HG02973 (cell line): ENCODE data around the gene TALDO1.

Source experiments
- ATAC-seq: cut with Tn5 transposase; IDR thresholded peaks from one replicate; pipeline ENCODE4 v1.9.1; 2021; ENCODE audit warnings: moderate library complexity; ENCODE audit not compliant: unreplicated experiment

The TALDO1 gene

DNA sequence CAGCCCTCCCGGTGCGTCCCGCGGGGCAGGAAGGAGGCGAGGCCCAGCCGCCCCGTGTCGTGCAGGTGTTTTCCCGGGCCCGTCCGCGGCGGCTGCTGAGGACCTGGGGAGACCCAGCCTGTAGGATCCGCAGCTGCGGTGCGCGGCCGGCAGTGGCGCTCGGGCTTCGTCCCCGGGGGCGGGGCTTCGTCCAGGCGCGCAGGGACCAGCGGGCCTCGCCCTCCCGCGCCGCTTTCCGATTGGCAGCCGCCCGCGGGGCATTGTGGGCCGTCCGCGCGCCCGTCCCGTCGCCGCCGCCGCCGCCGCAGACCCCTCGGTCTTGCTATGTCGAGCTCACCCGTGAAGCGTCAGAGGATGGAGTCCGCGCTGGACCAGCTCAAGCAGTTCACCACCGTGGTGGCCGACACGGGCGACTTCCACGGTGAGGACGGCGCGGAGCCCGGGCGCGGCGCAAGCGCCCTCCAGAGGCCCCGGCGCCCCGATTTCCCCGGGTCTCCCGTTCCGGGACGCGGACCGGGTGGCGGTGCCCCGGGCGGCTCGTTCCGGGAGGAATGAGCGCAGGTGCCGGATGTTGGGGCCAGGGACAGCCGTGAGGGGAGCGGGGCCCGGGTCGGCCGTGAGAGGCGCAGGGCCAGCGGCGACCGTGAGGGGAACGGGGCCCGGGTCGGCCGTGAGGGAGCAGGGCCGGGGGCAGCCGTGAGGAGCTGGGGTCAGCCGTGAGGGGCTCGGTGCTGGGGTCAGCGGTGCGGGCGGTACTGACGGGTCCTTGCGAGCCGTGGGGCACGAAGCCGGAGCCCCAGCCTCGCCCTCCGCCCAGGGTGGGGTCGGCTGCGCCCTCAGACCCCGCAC is at the start of gene TALDO1:
TSS of gene TALDO1 (plus strand) at position 307 of the 849 bp plus-strand sequence. CDS start at position 325, 18 bp downstream.
- ATAC-seq = peak; percentile 78

DNA sequence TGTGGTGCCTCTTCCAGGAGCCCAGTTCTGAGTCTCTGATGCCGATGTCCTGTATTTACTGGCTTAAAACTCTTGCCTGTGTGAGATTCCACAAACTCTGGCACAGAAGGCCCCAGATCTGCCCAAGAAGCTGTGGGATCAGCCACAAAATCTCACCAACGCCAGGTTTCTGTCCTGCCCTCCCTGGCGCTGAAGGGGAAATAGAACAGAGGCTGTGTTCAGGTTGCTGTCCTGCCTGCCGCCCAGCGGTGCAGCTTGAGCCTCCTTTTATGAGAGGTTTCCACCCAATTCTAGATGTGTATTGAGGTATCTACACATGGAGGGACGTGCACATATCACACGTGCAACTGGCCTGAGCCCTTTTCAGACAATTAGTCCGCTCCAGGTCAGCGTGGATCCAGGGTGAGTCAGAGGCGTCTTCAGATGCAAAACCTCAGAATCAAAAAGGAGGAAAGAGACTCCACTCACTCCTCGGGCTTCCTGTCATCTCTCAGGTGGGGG is 49.4 kb upstream of the TALDO1 start:
- ATAC-seq = no peak

DNA sequence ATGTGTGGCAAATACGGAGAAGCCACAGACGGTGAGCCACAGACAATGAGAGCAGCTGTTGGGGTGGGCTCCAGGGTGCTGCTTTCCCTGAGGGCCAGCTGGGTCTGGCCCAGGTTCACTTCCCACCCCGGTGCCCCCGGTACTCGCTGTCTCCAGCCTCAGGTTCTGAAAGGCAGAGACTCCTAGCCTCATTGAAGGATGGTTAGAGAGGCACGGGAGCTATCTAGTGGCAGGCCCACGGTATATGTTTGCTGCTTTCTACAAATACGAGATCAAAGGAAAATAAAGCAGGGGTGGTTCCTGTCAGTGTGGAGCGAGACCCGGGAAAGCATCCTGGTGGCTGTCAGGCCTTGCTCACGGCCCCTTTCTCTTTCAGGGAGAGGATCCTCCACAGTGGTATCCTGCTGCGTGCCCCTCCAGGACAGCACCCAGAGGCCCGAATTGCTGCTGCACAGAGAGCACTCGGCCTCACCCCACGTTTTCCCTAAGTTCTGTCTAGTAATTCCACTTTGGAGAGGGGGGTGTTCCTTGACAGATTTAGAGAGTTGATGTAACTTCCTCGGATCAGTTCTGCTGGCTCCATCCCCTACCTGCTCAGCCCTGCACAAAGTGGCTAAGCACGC is 48.7 kb upstream of the TALDO1 start:
- no peak for ATAC-seq

DNA sequence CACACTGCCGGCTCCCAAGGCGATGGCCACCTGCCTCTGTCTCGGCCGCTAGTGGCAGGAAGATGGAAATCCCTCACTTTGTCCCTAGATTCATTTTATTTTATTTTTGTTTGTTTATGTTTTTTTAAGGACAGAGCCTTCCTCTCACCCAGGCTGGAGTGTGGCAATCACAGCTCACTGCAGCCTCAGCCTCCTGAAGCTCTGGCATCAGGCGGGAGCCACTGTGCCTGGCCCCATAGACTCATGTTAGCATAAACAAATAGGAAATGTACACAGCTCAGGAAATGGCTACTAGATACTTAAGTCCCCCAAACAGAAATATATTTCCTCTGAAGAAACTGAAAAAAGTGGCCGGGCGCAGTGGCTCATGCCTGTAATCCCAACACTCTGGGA is 48.2 kb upstream of the TALDO1 start:
- no peak for ATAC-seq

DNA sequence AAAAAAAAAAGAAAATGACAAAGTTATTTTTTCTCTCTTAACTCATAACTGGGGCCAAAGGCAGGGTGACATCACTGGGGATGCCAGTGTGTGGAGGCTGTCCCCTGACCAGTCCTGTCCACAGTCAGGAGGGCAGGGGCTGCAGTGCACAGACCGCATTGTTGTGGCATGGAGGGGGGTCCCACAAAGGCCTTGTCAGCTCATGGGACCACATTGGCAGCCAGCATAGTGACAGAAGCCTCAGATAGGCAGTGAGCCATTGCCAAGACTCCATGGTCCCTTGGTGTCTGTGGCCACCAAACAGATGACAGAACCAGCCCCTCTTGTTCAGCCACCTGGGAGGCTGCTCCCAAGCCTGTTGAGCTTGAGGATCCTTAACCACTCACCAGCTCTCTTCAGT is 47.5 kb upstream of the TALDO1 start:
- no peak for ATAC-seq

DNA sequence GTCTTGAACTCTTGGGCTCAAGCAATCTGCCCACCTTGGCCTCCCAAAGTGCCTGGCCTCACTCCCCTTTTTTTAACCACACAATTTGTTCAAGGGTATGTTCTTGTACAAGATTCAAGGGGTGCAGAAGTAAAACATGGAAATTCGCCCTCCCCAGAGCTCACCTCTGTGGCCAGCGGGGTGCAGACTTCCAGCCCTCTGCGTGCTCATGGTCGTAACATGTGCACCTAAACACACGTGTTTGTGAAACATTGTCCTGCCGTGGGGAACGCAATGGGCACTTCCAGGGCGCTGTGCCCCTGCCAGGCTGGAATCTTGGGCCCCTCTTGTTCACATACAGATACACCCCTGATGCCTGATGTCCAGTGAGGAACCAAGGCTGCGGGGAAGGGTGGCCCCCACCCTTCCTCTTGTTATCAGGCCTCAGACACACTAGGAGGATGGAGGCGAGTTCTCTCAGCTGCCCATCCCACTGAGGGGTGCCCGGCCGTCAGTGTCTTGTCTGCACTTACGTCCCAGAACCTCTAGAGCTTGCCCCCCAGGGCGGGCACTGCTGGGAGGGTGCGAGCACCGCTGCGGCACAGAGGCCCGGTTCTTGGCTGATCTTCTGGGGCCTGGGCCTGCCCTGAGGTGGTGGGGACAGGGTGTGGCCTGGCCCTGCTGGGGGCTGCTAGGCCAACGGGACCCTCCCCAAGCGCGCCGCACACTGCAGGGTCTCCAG is 45.4 kb upstream of the TALDO1 start:
- no peak for ATAC-seq

DNA sequence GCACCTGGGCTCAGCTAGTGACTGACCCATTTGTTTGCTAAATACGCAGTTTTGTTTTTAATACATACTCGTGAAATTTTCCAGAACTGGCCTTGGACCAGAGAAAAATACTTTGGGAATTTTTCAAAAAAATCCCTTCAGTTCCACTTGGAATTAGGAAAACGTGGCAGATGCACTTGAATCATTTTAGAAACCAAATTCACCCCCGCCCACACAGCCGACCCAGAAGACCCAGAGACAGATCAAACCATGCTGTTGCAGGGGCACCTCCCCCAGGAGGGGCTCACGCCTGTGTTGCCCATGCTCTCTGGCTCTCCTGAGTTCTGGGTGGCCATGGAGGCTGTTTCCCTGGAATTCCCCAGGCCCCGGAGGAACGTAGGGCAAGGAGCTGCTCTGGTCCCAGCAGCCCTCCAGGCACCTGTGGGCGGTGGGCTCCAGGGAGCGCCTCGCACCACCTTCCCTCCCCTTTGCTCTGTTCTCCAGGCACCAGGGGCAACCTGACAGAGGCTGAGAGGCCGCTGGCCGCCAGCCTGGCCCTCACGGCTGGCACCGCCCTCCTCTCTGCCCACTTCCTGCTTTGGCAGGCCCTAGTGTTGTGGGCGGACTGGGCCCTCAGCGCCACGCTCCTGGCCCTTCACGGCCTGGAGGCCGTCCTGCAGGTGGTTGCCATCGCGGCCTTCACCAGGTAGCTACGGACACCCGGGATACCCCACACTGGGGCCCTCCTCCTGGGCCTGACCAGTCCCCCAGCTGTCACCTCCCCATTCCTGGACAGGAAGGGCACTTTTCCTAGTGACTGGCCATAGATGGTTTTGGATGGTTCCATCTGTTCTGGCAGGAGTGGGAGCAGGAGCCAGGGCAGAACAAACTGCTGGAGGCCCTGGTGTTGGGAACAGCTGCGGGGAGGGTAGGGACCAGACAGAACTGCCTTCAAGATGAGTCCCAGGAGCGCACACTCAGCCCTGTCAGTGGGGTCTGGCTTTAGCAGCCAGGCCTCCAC is 44.5 kb upstream of the TALDO1 start:
- no peak for ATAC-seq

DNA sequence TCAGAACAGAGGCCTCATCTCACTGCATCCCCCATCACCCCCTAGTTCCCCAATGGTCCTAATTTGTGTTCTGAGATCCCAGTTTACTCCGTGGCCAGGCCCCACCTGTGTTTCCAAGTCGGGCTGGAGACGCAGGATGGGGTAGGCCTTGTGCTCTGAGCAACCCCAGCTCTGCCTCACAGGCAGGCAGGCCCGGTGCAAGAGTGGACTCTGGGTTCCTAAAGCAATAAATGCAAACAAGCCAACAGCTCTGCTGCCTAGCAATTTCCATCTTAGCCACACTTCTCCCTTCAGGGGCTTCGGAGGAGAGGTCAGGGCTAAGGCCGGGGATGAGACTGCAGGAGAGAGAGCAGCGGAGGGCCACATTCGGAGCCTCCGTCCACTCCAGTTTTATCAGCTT is 43.8 kb upstream of the TALDO1 start:
- no peak for ATAC-seq

DNA sequence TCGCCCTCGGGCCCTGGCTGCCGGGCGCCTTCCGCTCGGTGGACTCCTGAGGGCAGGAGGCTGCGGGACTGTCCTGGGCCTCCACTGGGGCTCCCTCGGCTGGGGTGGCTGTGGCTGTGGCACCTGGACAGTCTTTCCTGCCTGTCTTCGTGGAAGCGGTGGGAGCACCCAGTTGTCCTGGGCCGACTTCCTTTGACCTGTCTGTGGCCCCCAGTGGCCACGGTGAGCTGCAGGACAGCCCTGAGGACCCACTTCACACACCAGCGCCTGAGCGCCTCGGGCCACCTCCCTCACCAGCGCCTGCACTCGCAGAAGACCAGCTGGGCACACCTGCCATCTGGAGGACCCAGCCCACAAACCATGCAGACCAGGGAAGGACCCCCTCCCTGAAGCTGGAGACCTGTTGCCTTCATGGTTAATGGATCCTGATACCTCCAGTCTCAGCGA is 43.0 kb upstream of the TALDO1 start:
- ATAC-seq = no peak

DNA sequence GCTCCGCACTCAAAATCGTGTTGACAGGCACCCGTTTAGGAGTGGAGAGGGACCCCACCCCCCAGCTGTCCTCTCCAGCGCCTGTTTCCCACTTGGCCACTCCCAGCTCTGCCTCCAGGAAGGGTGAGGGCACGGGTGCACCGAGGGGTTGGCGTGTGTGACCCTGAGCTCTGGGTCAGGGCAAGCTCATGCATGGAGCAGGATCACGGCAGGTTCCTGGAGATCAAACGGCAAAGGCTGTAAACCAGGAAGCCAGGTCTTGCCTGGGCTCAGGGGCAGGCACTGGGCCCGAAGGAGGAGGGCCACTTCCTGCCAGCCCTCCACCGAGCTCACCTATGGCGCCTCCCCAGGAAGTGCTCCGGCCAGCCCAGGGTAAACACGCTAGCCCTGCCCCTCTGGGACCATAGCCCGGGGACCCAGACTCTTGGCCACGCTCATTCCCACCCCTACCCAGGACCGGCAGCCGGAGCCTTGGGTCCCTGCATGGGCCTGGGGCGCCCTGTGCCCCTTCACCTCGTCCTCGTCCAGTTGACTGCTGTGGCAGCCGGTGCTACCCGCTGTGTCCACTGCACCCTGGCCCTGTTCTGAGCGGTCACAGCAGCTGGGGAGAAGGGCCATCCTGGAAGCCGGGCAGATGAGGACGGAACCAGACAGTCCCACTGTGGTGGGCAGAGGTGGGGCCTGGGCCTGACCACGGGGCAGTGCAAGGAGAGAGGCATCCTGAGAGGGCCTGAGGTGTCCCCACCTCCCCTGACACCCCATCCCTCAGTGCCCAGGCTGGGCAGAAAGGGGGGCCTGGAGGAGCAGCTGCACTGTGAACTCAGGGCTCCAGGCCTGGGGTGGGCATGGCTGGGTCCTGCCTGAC is 42.3 kb upstream of the TALDO1 start:
- ATAC-seq = no peak

DNA sequence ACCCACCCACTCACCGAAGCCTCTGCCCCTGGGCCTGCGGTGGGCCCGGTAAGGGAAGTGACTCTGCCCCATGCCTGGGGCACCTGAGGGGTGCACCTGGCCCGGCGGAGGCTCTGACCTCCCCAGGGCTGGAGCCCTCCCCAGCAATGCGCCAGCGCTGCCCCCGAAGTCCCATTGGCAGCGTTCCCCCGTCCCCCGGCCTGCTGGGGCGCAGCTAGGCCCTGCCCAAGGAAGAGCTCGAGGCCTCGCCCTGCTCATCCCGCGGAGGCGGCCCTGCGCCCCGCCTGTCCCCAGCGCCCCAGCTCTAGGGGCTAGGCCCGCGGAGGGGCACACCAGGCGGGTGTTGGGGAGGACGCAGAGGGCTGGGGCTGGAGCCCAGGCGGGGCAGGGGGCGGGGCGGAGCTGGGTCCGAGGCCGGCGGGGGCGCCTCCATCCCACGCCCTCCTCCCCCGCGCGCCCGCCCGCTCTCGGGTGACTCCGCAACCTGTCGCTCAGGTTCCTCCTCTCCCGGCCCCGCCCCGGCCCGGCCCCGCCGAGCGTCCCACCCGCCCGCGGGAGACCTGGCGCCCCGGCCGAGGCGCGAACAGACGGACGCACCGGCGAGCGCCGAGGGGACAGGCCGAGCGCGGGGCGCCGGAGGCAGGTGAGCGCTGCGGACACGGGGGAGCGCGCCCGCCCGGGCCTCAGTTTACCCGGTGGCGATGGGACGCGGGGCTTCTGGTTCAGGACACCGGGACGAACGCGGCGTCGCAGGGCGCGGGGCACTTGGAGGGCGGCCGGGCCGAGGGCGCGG is 41.4 kb upstream of the TALDO1 start, which contains the start of gene EPS8L2:
TSS of gene EPS8L2 (plus strand) at position 586 of the 793 bp plus-strand sequence. CDS start 3,177 bp downstream, outside the sequence.
- ATAC-seq = no peak

DNA sequence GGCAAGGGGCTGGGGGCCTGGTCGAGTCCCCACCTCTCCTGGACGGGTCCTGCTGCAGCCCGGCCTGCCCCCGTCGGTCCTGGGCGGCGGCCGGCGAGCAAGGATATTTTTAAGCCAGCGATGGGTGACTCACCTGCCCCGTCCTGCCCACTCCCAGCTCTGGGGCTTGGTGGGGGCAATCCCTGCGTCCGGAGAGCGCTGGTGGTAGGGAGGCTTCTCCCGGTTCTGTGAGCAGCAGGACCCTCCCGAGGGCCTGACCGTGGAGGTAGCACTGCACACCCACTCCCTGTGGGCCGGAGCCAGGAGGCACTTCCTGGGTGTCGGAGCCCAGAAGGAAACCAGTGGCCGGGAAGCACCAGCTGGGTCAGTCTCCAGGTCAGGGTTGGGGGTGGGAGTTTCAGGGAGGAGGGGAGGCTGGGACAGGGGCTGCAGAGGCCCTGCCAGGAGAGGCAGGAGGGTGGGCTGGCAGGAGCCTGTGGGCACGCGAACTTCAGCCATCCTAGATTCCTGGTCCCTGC is 40.8 kb upstream of the TALDO1 start:
- ATAC-seq = no peak

DNA sequence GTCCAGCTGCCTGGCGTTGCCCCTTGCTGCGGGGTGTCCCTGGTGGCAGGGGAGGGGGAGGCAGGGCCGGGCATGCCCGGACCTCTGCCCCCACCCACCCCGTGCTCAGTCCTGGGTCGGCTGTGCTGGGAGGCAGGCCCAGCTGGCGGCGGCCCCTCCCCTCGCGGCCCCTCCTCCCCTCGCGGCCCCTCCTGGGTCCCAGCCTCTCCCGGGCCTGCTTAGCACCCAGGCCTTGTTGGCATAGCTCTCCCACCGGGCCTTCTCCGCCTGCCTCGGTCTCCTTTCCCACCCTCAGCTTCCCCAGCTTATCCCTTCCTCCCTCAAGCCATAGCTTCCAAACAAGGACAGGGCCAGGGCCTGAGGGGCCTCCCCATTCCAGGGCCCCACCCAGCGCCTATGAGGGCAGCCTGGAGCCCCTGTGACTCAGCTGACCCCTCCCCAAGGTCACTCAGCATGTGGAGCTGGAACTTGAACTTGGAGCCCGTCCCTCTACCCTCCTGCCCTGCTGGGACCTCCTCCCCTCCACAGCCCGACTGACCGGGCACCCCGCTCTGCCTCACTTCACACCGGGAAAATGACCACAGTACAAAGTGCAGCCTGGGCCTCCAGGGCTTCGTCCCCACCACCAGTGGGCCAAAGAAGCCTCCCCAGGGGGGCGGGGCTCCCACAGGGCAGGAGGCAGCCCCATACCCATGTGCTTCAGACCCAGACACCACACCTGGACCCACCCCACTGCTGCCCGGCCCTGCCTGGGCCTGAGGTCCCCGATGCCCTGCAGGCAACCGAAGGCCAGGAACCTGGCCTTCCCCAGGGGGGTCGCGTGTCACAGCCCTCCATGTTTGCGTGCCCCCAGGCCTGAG is 40.1 kb upstream of the TALDO1 start:
- no peak for ATAC-seq

DNA sequence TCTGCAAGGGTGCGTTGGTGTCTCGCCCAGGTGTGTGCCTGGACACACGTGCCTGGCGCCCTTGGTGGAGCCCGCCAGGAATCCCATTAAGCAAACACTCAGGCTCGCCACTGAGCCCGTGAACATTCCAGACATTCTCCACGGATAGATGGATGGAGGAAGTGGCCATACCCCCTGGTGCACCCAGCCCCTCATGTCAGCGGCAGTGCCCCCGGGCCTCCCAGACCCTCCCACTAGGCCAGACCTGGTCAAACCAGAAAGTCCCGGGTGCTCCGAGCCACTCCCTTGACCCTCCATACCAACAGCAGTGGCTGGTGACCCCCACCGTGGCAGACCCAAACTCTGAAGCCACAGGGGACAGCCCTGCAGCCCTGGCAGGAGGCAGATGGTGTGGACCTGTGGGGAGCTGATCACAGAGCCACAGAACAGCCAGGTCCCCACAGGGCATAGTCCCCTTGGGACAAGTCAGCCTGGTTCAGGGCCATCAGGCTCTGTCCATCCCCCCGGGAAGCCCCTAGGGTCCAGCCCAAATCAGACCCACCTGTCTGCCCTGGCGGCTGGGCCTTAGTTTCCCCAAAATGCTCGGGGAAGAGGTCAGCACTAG is 39.3 kb upstream of the TALDO1 start:
- no peak for ATAC-seq

DNA sequence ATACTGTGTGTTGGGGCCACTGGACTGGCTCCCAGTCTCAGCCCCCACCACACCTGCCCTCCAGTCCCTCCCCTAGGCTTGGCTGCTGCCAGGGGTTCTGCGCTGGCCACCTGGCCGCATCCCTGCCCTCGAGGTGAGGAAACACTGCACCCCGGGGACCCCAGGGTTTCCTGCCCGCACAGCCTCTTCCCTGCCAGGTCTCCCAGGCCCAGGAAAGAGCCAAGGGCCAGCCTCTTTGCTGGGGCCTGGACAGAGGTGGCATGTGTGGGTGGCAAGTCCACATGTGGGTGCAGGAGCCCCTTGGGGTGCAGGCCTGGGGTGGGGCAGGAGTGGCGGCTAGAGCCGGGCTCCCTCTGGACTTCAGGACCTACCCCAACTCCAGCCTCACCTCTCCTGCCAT is 38.8 kb upstream of the TALDO1 start:
- ATAC-seq = no peak

DNA sequence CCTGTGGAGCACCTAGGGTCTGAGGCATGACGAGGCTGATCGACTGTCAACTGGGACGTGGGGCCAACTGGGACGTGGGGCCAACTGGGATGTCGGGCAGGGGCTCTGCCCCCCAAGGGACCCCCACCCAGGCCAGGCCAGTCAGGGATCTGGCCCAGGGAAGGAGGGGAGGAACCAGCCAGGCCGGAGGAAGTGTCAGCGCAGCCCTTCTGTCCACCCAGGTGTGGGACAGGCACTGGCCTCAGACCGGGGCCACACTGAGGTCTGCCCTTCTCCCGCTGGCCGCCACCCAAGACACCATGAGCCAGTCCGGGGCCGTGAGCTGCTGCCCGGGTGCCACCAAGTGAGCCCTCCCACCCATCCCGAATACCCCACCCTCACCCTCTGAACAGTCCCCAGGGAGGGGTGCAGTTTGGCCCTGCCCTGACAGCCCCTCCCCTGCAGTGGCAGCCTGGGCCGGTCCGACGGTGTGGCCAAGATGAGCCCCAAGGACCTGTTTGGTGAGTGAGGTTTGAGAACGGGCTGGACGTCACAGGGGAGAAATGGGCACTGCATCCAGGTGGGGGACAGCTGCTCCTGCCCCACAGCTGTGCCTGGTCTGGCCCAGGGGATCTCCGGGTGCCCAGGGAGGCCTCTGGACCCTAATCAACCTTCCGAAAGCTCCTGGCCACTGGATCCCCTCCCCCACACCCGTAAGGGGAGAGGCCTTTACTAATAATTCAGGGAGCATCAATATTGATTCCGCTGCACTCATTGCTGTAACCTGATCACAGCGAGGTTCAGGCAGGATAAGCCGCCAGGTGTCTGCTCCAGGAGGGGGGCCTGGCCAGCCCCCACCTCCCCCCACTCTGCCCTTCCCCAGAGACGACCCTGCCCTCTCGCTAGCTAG is 37.9 kb upstream of the TALDO1 start:
- no peak for ATAC-seq
